HCT116 (cell line): ENCODE results near the gene SLC35F3. TPM values are rescaled to one million over a fixed set of nuclear protein-coding genes. Genes with fewer than 3 reads are reported as not detected.

Source experiments
- ATAC-seq: fragments of 200-7000 bp; cut with Tn5 transposase; 2 replicates; pipeline ENCODE4 v1.9.1; 2020; ENCODE audit warnings: mild to moderate bottlenecking, moderate library complexity
- BruUV-seq: library from RNA; stranded (reverse); fragments of 400-500 nt; replicated peaks from 2 replicates; lab custom pipeline; 2021; lab: Mats Ljungman, UMichigan
- CTCF ChIA-PET: fragments of 300-600 bp; sonication (Branson Sonifier 250); formaldehyde crosslinking; loops from one replicate; lab custom pipeline; 2021; ENCODE audit warnings: antibody characterized with exemption; lab: Charles Lee
- POLR2A ChIA-PET: fragments of 300-600, 350-600 bp; sonication (Branson Sonifier 250); formaldehyde crosslinking; loops from one replicate; lab custom pipeline; 2021; ENCODE audit warnings: antibody characterized with exemption; lab: Charles Lee
- RAD21 ChIA-PET, 2 experiments: fragments of 300-600 bp; sonication (Branson Sonifier 250); formaldehyde crosslinking; loops; one replicate each; lab custom pipeline; 2023; ENCODE audit warnings: low total read pairs in 2 of 2; ENCODE audit not compliant: uncharacterized antibody in 2 of 2, unreplicated experiment in 2 of 2, low non-redundant PET in 1 of 2; lab: Charles Lee
- DNase-seq: peaks from one replicate; pipeline ENCODE4 v3.0.0-alpha.2; 2010; ENCODE audit warnings: low read depth, low spot score
- H2AFZ ChIP-seq: fragments of 200-600 bp; shearing (Covaris generic), sonication (generic); 2 replicates; pipeline ENCODE4 v1.6.1; 2017; ENCODE audit warnings: low read depth, mixed run types, mixed read lengths, antibody characterized with exemption, low read length; ENCODE audit not compliant: poor library complexity, severe bottlenecking
- H3K27ac ChIP-seq: 2 replicates; pipeline ENCODE4 v1.5.1; 2012; ENCODE audit warnings: low read depth, low read length
- H3K27me3 ChIP-seq: fragments of 200-600 bp; sonication (generic); 2 replicates; pipeline ENCODE4 v1.6.1; 2016; ENCODE audit warnings: mixed run types, low read length, mixed read lengths; ENCODE audit not compliant: insufficient read depth
- H3K36me3 ChIP-seq, 2 experiments: fragments of 200-500 bp in 1 of 2; fragments of 200-600 bp in 1 of 2; sonication (Bioruptor generic) in 1 of 2; sonication (generic) in 1 of 2; 2 replicates each; pipeline versions ENCODE4 v1.5.1 to v1.6.1; 2014 to 2016; ENCODE audit warnings: low read length in 2 of 2, inconsistent platforms in 1 of 2, mixed read lengths in 1 of 2, mixed run types in 1 of 2; ENCODE audit not compliant: insufficient read depth in 2 of 2, control insufficient read depth in 1 of 2
- H3K4me1 ChIP-seq, 2 experiments: fragments of 200-600 bp in 1 of 2; sonication (generic) in 1 of 2; 2 replicates each; pipeline versions ENCODE4 v1.5.1 to v1.6.1; 2012 to 2017; ENCODE audit warnings: low read length in 2 of 2, inconsistent platforms in 1 of 2, mild to moderate bottlenecking in 1 of 2, mixed read lengths in 1 of 2, mixed run types in 1 of 2, moderate library complexity in 1 of 2; ENCODE audit not compliant: insufficient read depth in 2 of 2, control insufficient read depth in 1 of 2
- H3K4me2 ChIP-seq: fragments of 200-600 bp; sonication (generic); 2 replicates; pipeline ENCODE4 v1.6.1; 2017; ENCODE audit warnings: mixed run types, low read length, mixed read lengths
- H3K4me3 ChIP-seq, 2 experiments: fragments of 200-600 bp in 1 of 2; sonication (generic) in 1 of 2; replicated peaks in 1 of 2; 2 replicates each; pipeline ENCODE4 v1.5.1; 2011 to 2016; ENCODE audit warnings: low read length in 2 of 2, control low read depth in 1 of 2, low read depth in 1 of 2, mild to moderate bottlenecking in 1 of 2, mixed read lengths in 1 of 2, mixed run types in 1 of 2
- H3K79me2 ChIP-seq: fragments of 200-600 bp; sonication (generic); 2 replicates; pipeline ENCODE4 v1.6.1; 2017; ENCODE audit warnings: mild to moderate bottlenecking, mixed run types, low read length, moderate library complexity, mixed read lengths; ENCODE audit not compliant: insufficient read depth
- H3K9ac ChIP-seq: fragments of 200-600 bp; sonication (generic); 2 replicates; pipeline ENCODE4 v1.6.1; 2016; ENCODE audit warnings: low read length, mixed read lengths
- H3K9me2 ChIP-seq: fragments of 200-600 bp; sonication (generic), shearing (Covaris generic); 2 replicates; pipeline ENCODE4 v1.6.1; 2017; ENCODE audit warnings: mixed run types, mild to moderate bottlenecking, moderate library complexity; ENCODE audit not compliant: insufficient read depth
- H3K9me3 ChIP-seq, 2 experiments: fragments of 200-500 bp in 1 of 2; fragments of 200-600 bp in 1 of 2; sonication (Bioruptor generic) in 1 of 2; sonication (generic) in 1 of 2; 2 replicates each; pipeline ENCODE4 v1.6.1; 2014 to 2017; ENCODE audit warnings: low read length in 2 of 2, mixed read lengths in 2 of 2, inconsistent platforms in 1 of 2, low read depth in 1 of 2, mild to moderate bottlenecking in 1 of 2, mixed run types in 1 of 2, moderate library complexity in 1 of 2; ENCODE audit not compliant: control insufficient read depth in 1 of 2, insufficient read depth in 1 of 2
- H4K20me1 ChIP-seq: fragments of 200-600 bp; sonication (generic), shearing (Covaris generic); 2 replicates; pipeline ENCODE4 v1.6.1; 2017; ENCODE audit warnings: mixed run types, mild to moderate bottlenecking, moderate library complexity; ENCODE audit not compliant: insufficient read depth
- ATF3 ChIP-seq: IDR thresholded peaks from 2 replicates; pipeline ENCODE4 v1.6.1; 2012
- CBX3 ChIP-seq: IDR thresholded peaks from 2 replicates; pipeline ENCODE4 v1.6.1; 2012; ENCODE audit warnings: low read depth
- CEBPB ChIP-seq: IDR thresholded peaks from 2 replicates; pipeline ENCODE4 v1.6.1; 2012; ENCODE audit warnings: low read depth
- CTCF ChIP-seq, 3 experiments: fragments of 200-600 bp in 1 of 3; sonication (generic) in 1 of 3; IDR thresholded peaks in 2 of 3; conservative IDR thresholded peaks in 1 of 3; 2 replicates each; pipeline ENCODE4 v1.5.1; 2012 to 2017; ENCODE audit warnings: low read depth in 2 of 3, low read length in 2 of 3, antibody characterized with exemption in 1 of 3, borderline replicate concordance in 1 of 3, control low read depth in 1 of 3, mild to moderate bottlenecking in 1 of 3, mixed read lengths in 1 of 3, mixed run types in 1 of 3, moderate library complexity in 1 of 3; ENCODE audit not compliant: insufficient read depth in 1 of 3
- ELF1 ChIP-seq: IDR thresholded peaks from 2 replicates; pipeline ENCODE4 v1.6.1; 2012; ENCODE audit warnings: low read depth, borderline replicate concordance
- EZH2 ChIP-seq: fragments of 200-600 bp; sonication (generic); IDR thresholded peaks from 2 replicates; pipeline ENCODE4 v1.6.1; 2017; ENCODE audit warnings: antibody characterized with exemption, mixed run types
- EZH2phosphoT487 ChIP-seq: fragments of 200-600 bp; IDR thresholded peaks from 2 replicates; pipeline ENCODE4 v1.6.1; 2018; ENCODE audit warnings: antibody characterized with exemption, borderline replicate concordance
- FOSL1 ChIP-seq: IDR thresholded peaks from 2 replicates; pipeline ENCODE4 v1.6.1; 2012; ENCODE audit warnings: low read depth
- POLR2A ChIP-seq: IDR thresholded peaks from 2 replicates; pipeline ENCODE4 v1.7.0; 2011; ENCODE audit warnings: borderline replicate concordance; ENCODE audit not compliant: insufficient read depth, insufficient read length; ENCODE audit errors: extremely low read depth
- POLR2AphosphoS5 ChIP-seq: IDR thresholded peaks from 2 replicates; pipeline ENCODE4 v1.6.1; 2011; ENCODE audit warnings: mild to moderate bottlenecking, low read depth, low read length, moderate library complexity
- RAD21 ChIP-seq: IDR thresholded peaks from 2 replicates; pipeline ENCODE4 v1.6.1; 2012; ENCODE audit warnings: low read depth, mild to moderate bottlenecking
- SP1 ChIP-seq: IDR thresholded peaks from 2 replicates; pipeline ENCODE4 v1.6.1; 2012; ENCODE audit warnings: low read depth
- SRF ChIP-seq: IDR thresholded peaks from 2 replicates; pipeline ENCODE4 v1.6.1; 2012; ENCODE audit warnings: low read depth
- TCF7L2 ChIP-seq: IDR thresholded peaks from 2 replicates; pipeline ENCODE4 v1.7.0; 2011; ENCODE audit warnings: borderline replicate concordance, inconsistent platforms; ENCODE audit not compliant: insufficient read depth, insufficient read length; ENCODE audit errors: extremely low read depth
- ZBTB33 ChIP-seq: IDR thresholded peaks from 2 replicates; pipeline ENCODE4 v1.6.1; 2011; ENCODE audit warnings: mild to moderate bottlenecking, low read length, moderate library complexity; ENCODE audit not compliant: insufficient replicate concordance; ENCODE audit errors: extremely low read depth
- ZFX ChIP-seq: fragments of 450-650 bp; IDR thresholded peaks from 2 replicates; pipeline ENCODE4 v1.6.1; 2017
- intact Hi-C: fragments of 100-400 bp; cut with micrococcal nuclease; formaldehyde crosslinking; loops from 2 replicates; pipeline ENCODE4 v1.10.0; 2022
- total RNA-seq: library from RNA; stranded (reverse); gene quantifications from one replicate; pipeline ENCODE4 v1.2.1, GENCODE V29; 2021; ENCODE audit not compliant: unreplicated experiment

The SLC35F3 gene
- total RNA-seq, 1 experiment from 2014 or later, result 6.4 TPM

- H3K9me3 ChIP-seq, result no peaks in the 10 kb centered on the region
- H3K79me2 ChIP-seq, result peaks cover 26% of the 10 kb centered on the region
- no peaks in the 10 kb centered on the region for H3K9me2 ChIP-seq
- no peak overlapping the region for H2AFZ ChIP-seq
- no peak overlapping the region for H3K4me2 ChIP-seq
- no peaks in the 10 kb centered on the region for H3K27me3 ChIP-seq
- ChIA-PET RAD21 (no interaction called here), CTCF (interaction anchor here (0.7 kb wide), 1 partner anchor 61 kb away, joined by 3 read pairs; no protein-coding TSS in a partner anchor)
- ATAC-seq, result no peak
- intact Hi-C loops, result no loop called here
- no peak for DNase-seq
- no peaks in the 10 kb centered on the region for H4K20me1 ChIP-seq
- no peaks in the 10 kb centered on the region for H3K4me1 ChIP-seq
- no TSS peak for BruUV-seq
- no peaks in the 10 kb centered on the region for H3K36me3 ChIP-seq
- TF ChIP-seq CBX3 (no peak), CTCF (IDR thresholded peaks at IDR 0.05 in 2 of 3, conservative IDR thresholded peaks at IDR 0.05 in 1 of 3; ENCODE audit: borderline replicate concordance in 1 of 3, insufficient read depth in 1 of 3, low read depth in 2 of 3, low read length in 2 of 3) (no peak), ZFX (no peak), EZH2 (no peak)
- TF ChIP-seq, all 23 proteins: peak for 0
- POLR2A ChIA-PET, result no interaction called here
- Histone ChIP-seq H3K27ac (no peak overlapping the region), H3K9ac (no peak overlapping the region), H3K4me3 (no peak overlapping the region)
Measured at GRCh38 chr1:233933339-233933738, 28.9 kb downstream of the SLC35F3 start.

GRCh38 chr1:233935297-233935868, 30.9 kb downstream of the SLC35F3 start:
- ATAC-seq, result no peak
- no peak overlapping the region for H3K9ac ChIP-seq
- CTCF ChIA-PET, result no interaction called here

More at GRCh38 chr1:233935297-233935868, 30.9 kb downstream of the SLC35F3 start:
- no peaks in the 10 kb centered on the region for H4K20me1 ChIP-seq
- H3K4me3 ChIP-seq, result no peak overlapping the region
- ChIA-PET RAD21 (no interaction called here), POLR2A (no interaction called here)
- peaks cover 15% of the 10 kb centered on the region; the same call in 1 of the 2 replicates for H3K79me2 ChIP-seq
- H3K27me3 ChIP-seq, result no peaks in the 10 kb centered on the region
- no peaks in the 10 kb centered on the region for H3K9me3 ChIP-seq
- H3K4me1 ChIP-seq, result no peaks in the 10 kb centered on the region
- no peaks in the 10 kb centered on the region for H3K36me3 ChIP-seq
- DNase-seq, result no peak
- no peak overlapping the region for H3K4me2 ChIP-seq
- BruUV-seq, result no TSS peak
- intact Hi-C loops, result no loop called here
- H2AFZ ChIP-seq, result no peak overlapping the region
- no peak overlapping the region for H3K27ac ChIP-seq
- no peaks in the 10 kb centered on the region for H3K9me2 ChIP-seq
- TF ChIP-seq ELF1, result no peak
- no peak for TF ChIP-seq POLR2AphosphoS5
- no peak for TF ChIP-seq ATF3
- TF ChIP-seq CEBPB, result no peak
- TF ChIP-seq SRF, result no peak
- no peak for TF ChIP-seq EZH2phosphoT487
- no peak for TF ChIP-seq FOSL1
- no peak for TF ChIP-seq CBX3
- no peak for TF ChIP-seq ZBTB33
- no peak for TF ChIP-seq SP1
- no peak for TF ChIP-seq POLR2A
- TF ChIP-seq TCF7L2, result no peak
- no peak for TF ChIP-seq RAD21
- no peak for TF ChIP-seq EZH2
